HuH-7.5 (cell line): Measurements from ENCODE around the gene ISL1.
A peak's percentile ranks its signal among the peaks of the same experiment; 100 is the strongest.

Experiments used
- DNase-seq: peaks from one replicate; pipeline ENCODE4 v3.0.0; 2011; ENCODE audit warnings: low spot score

ISL1 gene

DNA sequence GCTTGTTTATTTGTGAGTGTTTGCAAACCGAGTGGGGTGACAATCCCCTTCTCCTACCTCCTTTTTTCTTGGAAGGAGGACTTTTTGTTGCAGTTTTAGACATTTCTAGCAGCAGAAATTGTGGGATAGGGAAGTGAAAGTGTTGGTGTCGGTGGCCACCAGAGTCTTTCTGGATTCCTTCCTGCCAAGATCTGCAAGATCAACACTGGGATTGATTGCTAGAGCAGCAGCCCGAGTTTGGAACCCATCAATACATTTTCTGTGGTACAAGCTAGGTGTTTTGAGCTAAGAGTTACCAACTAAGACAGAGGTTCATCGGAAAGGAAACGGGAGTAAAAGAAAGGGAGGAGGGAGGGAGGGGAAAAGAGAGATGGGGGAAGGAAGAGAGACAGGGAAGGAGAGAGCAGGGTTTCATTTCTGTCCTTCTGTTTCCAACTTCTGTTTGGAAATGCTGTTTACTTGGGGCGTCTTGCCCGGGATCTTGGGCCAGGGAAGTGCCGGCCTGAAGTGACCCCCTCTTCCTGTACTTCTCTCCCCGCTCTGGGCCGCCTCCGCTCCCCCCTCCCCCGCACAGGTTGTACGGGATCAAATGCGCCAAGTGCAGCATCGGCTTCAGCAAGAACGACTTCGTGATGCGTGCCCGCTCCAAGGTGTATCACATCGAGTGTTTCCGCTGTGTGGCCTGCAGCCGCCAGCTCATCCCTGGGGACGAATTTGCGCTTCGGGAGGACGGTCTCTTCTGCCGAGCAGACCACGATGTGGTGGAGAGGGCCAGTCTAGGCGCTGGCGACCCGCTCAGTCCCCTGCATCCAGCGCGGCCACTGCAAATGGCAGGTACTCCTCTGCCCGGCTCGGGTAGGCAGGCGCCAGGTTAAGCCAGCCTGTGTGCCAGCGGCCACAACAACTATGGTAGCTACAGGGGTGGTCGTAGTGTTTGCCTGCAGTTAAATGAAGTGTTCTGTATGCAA, 4.0 kb downstream of the ISL1 start:
- no peak for DNase-seq

- no peak for DNase-seq
Measured at GRCh38 chr5:51387884-51388275, 4.6 kb downstream of the ISL1 start.

- no peak for DNase-seq
Measured at GRCh38 chr5:51388488-51389287, 5.4 kb downstream of the ISL1 start.

DNA sequence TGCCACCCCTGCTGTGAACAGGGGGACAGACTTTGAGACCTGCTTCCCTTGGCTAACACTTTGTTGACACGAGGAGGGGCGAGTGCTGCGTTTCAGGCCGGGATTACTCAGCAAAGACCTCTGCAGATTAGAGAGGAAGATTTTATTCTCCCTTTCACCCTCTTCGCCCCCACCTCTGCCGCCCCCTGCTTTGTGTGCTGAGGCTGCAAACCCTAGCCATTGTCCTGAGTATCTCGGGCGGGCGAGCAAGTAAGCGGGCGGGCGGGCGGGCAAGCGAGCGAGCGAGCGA, 6.0 kb downstream of the ISL1 start:
- no peak for DNase-seq

GRCh38 chr5:51389577-51390463, 6.6 kb downstream of the ISL1 start:
- peak; percentile 40 for DNase-seq

- DNase-seq, result no peak
Measured at GRCh38 chr5:51391175-51391574, 7.9 kb downstream of the ISL1 start.

- DNase-seq, result no peak
Measured at GRCh38 chr5:51392689-51393199, 9.5 kb downstream of the ISL1 start.

DNA sequence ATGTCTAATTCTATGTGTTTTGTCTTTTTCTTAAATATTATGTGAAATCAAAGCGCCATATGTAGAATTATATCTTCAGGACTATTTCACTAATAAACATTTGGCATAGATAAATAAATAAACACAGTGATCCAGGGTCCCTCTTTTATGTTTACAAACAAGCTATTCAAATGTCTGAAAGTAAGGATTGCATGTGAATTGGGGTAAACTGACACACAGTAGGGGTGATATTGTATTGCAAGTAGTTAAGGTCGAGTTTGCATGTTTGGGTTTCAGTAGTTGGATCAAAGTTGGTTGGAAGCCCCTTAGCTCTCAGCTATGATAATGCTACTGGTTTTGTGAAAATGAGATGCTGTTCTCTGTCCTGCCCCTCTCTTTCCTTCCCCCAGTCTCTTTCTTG, 11.4 kb downstream of the ISL1 start:
- DNase-seq, result no peak

GRCh38 chr5:51395245-51395644, 12.0 kb downstream of the ISL1 start:
- no peak for DNase-seq

GRCh38 chr5:51395666-51396356, 12.6 kb downstream of the ISL1 start:
- DNase-seq, result no peak

DNA sequence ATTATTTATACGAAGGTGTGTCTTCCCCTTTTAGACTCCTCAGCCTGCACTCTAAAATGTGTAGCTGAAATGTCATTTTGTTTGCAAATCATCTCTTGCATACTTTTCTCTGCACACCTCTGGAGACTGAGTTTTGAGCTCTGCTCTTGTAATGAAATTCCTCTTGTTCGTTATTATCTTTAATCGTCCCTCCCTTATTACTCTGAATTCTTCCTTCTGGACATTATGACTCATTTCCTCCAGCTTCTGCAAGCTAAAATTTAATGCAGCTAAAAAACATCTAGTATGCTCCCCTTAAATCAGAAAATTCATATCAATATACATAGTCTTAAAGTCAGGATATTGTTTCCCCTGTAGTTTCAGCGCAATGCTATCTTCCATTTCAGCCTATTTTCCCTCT, 13.5 kb downstream of the ISL1 start:
- no peak for DNase-seq

- no peak for DNase-seq
Measured at GRCh38 chr5:51397996-51398395, 14.7 kb downstream of the ISL1 start.

DNA sequence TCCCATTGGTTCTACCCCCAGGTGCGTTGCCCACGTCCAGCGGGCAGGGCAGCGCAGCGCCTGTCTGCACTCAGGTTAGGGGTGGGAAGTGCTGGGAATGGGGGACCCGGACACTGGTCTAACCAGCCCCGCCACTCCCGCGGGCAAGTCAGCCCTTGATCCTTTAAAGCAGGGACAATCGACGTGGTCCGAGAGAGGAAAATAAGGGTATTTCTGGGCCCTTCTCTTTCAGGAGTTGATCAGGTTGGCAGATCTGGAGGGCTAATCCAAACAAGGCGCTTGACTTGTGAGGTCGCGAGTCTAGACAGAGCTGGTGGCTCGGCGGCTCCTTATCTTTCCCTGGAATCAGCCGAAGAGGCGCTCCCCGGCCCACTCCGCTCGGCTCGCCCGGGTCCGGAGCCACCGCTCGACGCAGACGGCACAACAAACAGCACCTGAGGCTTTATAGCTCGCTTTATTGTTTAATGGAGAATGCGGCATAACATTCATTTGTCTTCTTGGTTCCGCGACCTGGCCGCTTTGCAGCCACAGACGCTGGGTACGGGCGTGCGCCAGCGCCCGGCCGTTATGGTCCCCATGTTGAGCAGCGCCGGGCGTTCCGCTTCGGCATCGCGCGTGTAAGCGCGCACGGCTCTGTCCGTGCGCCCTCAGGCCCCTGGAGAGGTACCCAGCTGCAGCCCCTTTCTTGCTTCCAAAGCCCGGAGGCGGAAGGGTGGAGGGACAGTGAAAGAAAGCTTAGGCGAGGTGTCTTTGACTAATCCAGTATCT, 15.8 kb downstream of the ISL1 start:
- no peak for DNase-seq

DNA sequence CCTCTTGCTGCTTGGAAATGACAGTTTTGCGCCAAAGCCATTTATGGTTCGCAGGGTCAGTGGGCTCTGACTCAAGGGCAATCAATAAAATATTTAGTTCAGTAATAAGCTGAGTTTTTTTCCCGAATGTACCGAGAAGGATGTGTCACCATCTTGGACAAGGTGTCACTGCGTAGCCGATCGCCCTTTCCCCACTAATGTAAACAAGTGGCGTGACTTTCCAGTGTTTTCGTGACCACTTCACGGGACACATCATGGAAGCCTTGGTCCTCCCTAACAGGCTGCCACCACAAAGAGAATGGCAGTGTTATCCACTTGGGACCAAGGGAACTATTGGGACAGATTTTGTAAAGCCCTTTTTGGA, 16.4 kb downstream of the ISL1 start:
- no peak for DNase-seq

GRCh38 chr5:51404255-51404654, 21.0 kb downstream of the ISL1 start:
- no peak for DNase-seq

DNA sequence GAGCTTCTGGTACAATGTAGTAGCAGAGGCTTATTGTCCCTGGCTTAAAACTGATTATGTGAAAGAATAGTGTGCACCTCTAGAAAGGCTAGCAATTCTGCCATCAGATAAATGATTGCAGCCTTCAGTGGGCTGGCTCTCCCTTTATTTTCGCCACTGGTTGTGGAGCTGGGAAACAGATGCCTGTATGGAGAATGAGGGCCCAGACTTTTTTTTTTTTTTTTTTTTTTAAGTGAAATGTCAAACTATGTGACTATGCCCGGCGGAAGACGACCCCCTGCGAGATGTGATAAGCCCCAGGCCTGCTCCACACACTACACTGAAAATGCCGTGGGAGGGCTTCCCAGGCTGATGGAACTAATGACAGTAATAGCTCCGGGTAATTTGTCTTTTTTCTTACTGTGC, 28.7 kb downstream of the ISL1 start:
- no peak for DNase-seq

GRCh38 chr5:51414516-51414915, 31.3 kb downstream of the ISL1 start:
- DNase-seq, result no peak

GRCh38 chr5:51416149-51416548, 32.9 kb downstream of the ISL1 start:
- DNase-seq, result no peak

GRCh38 chr5:51433052-51433710, 49.9 kb downstream of the ISL1 start:
- no peak for DNase-seq

DNA sequence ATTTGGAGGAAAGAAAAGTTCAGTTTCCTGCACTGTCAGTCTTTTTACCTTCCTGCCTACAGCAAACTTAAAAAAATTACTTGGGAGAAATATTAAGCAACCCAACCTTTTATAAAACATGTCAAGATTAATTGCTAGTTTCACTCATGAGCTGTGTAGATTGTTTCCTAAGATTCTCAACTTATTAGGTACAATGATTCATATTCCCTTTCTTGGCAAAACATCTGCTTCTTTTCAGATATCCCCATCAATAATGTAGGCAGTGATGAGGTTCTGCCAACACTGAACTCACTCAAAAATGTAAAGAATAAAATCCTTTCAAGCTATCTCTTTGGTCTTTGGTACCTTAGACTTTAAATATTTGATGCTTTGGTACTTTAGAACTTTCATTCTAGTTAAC, 56.0 kb downstream of the ISL1 start:
- no peak for DNase-seq
